Measurements from ENCODE around the gene EFEMP1. TPM values are rescaled to one million over a fixed set of nuclear protein-coding genes. Genes with fewer than 3 reads are reported as not detected.
"Not testable (repeated sequence)": the region's sequence is repeated elsewhere in the genome, so short reads cannot be mapped to it uniquely, and the experiment has no call there.

The EFEMP1 gene
- total RNA-seq, 4 donors from 2014 or later, result 57.3 to 113 (median 81.2) TPM

GRCh38 chr2:55838653-55839052 lies 84.9 kb downstream of the EFEMP1 start:
- 94% methylated on average over 1 of the region's 1 CpG for whole genome bisulfite sequencing
- peaks cover 0 to 11% (median 0%) of the 10 kb centered on the region in 4 donors for H3K27me3 ChIP-seq
- intact Hi-C loops (cut with DNase I), result no loop called here
- no peak overlapping the region for H3K4me3 ChIP-seq
- DNase-seq (ENCODE audit: extremely low spot score), result no peak
- no peaks in the 10 kb centered on the region for H3K9me3 ChIP-seq
- no peak overlapping the region for H3K27ac ChIP-seq (replicated peaks in 1 of 4)
- H3K4me1 ChIP-seq, result no peaks in the 10 kb centered on the region
- no peak for TF ChIP-seq POLR2A (IDR thresholded peaks at IDR 0.05; ENCODE audit: low read depth)
- TF ChIP-seq POLR2AphosphoS5 (IDR thresholded peaks at IDR 0.05), result no peak
- H3K36me3 ChIP-seq, result no peaks in the 10 kb centered on the region

GRCh38 chr2:55838117-55838516 lies 85.5 kb downstream of the EFEMP1 start:
- H3K9me3 ChIP-seq; H3K36me3 ChIP-seq; H3K4me1 ChIP-seq; DNase-seq (ENCODE audit: extremely low spot score); H3K4me3 ChIP-seq; intact Hi-C loops (cut with DNase I); H3K27ac ChIP-seq (replicated peaks in 1 of 4): not testable (repeated sequence)
- WGBS, result 73% methylated on average over 1 of the region's 1 CpG
- H3K27me3 ChIP-seq, result peaks cover 0 to 11% (median 0%) of the 10 kb centered on the region in 4 donors

DNA sequence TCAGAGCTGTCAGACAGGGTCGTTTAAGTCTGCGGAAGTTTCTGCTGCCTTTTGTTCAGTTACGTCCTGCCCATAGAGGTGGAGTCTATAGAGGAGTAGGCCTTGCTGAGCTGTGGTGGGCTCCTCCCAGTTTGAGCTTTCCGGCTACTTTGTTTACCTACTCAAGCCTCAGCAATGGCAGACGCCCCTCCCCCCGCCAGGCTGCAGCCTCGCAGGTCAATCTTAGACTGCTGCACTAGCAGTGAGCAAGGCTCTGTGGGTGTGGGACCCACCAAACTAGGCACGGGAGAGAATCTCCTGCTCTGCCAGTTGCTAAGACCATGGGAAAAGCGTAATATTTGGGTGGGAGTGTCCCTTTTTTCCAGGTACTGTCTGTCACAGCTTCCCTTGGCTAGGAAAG lies 86.5 kb downstream of the EFEMP1 start:
- intact Hi-C loops (cut with DNase I), result no loop called here
- peaks cover 0 to 3% (median 0%) of the 10 kb centered on the region in 4 donors for H3K9me3 ChIP-seq
- 45% methylated on average over 5 of the region's 9 CpGs for WGBS

GRCh38 chr2:55831671-55832410 lies 91.7 kb downstream of the EFEMP1 start:
- H3K36me3 ChIP-seq; H3K27me3 ChIP-seq; H3K27ac ChIP-seq (replicated peaks in 1 of 4); H3K9me3 ChIP-seq; intact Hi-C loops (cut with DNase I); DNase-seq (ENCODE audit: extremely low spot score); H3K4me1 ChIP-seq; H3K4me3 ChIP-seq: not testable (repeated sequence)
- WGBS, result 38% methylated on average over 2 of the region's 2 CpGs

More for the DNA sequence above, 86.5 kb downstream of the EFEMP1 start:
- Histone ChIP-seq H3K4me3 (no peak overlapping the region), H3K27ac (replicated peaks in 1 of 4) (no peak overlapping the region), H3K27me3 (peaks cover 0 to 11% (median 0%) of the 10 kb centered on the region in 4 donors), H3K4me1 (no peaks in the 10 kb centered on the region), H3K36me3 (no peaks in the 10 kb centered on the region)
- DNase-seq (ENCODE audit: extremely low spot score), result no peak
- TF ChIP-seq POLR2A (IDR thresholded peaks at IDR 0.05; ENCODE audit: low read depth) (no peak), EP300 (IDR thresholded peaks at IDR 0.05) (no peak), POLR2AphosphoS5 (IDR thresholded peaks at IDR 0.05) (no peak)
- TF ChIP-seq, protein P1, sequence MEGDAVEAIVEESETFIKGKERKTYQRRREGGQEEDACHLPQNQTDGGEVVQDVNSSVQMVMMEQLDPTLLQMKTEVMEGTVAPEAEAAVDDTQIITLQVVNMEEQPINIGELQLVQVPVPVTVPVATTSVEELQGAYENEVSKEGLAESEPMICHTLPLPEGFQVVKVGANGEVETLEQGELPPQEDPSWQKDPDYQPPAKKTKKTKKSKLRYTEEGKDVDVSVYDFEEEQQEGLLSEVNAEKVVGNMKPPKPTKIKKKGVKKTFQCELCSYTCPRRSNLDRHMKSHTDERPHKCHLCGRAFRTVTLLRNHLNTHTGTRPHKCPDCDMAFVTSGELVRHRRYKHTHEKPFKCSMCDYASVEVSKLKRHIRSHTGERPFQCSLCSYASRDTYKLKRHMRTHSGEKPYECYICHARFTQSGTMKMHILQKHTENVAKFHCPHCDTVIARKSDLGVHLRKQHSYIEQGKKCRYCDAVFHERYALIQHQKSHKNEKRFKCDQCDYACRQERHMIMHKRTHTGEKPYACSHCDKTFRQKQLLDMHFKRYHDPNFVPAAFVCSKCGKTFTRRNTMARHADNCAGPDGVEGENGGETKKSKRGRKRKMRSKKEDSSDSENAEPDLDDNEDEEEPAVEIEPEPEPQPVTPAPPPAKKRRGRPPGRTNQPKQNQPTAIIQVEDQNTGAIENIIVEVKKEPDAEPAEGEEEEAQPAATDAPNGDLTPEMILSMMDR (IDR thresholded peaks at IDR 0.05), result no peak

DNA sequence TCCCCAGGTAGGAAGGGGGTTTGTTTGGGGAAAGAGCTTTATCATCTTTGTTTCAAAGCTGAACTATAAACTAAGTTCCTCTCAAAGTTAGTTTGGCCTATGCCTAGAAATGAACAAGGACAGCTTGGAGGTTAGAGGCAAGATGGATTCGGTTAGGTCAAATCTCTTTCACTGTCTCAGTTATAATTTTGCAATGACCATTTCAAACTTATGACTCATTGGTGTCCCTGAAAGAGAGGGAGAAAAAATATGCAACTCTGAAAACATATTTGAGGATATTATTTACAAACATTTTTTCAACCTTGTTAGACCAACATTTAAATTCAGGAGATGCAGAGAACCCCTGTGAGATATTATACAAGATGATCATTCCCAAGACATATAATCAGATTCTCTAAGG lies 95.7 kb downstream of the EFEMP1 start:
- TF ChIP-seq POLR2AphosphoS5 (IDR thresholded peaks at IDR 0.05), result no peak
- no peak for TF ChIP-seq EP300 (IDR thresholded peaks at IDR 0.05)
- intact Hi-C loops (cut with DNase I), result no loop called here
- H3K36me3 ChIP-seq, result no peaks in the 10 kb centered on the region

GRCh38 chr2:55827428-55827827 lies 96.2 kb downstream of the EFEMP1 start:
- H3K4me3 ChIP-seq; H3K4me1 ChIP-seq; H3K27me3 ChIP-seq; intact Hi-C loops (cut with DNase I); H3K9me3 ChIP-seq; H3K27ac ChIP-seq (replicated peaks in 1 of 4); DNase-seq (ENCODE audit: extremely low spot score); H3K36me3 ChIP-seq: not testable (repeated sequence)
- WGBS, result 94% methylated on average over 2 of the region's 2 CpGs

More for the DNA sequence above, 95.7 kb downstream of the EFEMP1 start:
- no peak overlapping the region for H3K27ac ChIP-seq (replicated peaks in 1 of 4)
- peaks cover 0 to 8% (median 0%) of the 10 kb centered on the region in 4 donors for H3K27me3 ChIP-seq
- H3K9me3 ChIP-seq, result peaks cover 0 to 2% (median 0%) of the 10 kb centered on the region in 4 donors
- 88% methylated on average over 1 of the region's 1 CpG for WGBS
- DNase-seq (ENCODE audit: extremely low spot score), result no peak
- H3K4me1 ChIP-seq, result no peaks in the 10 kb centered on the region
- H3K4me3 ChIP-seq, result no peak overlapping the region

- Histone ChIP-seq H3K9me3 (no peaks in the 10 kb centered on the region), H3K4me3 (no peak overlapping the region), H3K27me3 (peaks cover 0 to 8% (median 0%) of the 10 kb centered on the region in 4 donors), H3K4me1 (no peaks in the 10 kb centered on the region), H3K27ac (replicated peaks in 1 of 4) (no peak overlapping the region), H3K36me3 (no peaks in the 10 kb centered on the region)
- no peak for TF ChIP-seq POLR2A (IDR thresholded peaks at IDR 0.05; ENCODE audit: low read depth)
- TF ChIP-seq EP300 (IDR thresholded peaks at IDR 0.05), result no peak
- TF ChIP-seq, protein P1 (IDR thresholded peaks at IDR 0.05), result no peak
- TF ChIP-seq POLR2AphosphoS5 (IDR thresholded peaks at IDR 0.05), result no peak
- 95% methylated on average over 6 of the region's 6 CpGs for WGBS
- DNase-seq (ENCODE audit: extremely low spot score), result no peak
- intact Hi-C loops (cut with DNase I), result no loop called here
Observed at GRCh38 chr2:55826246-55826645, 97.3 kb downstream of the EFEMP1 start.
